Measurements from ENCODE around the gene VPS39.
A peak's percentile ranks its signal among the peaks of the same experiment; 100 is the strongest.

VPS39 gene

DNA sequence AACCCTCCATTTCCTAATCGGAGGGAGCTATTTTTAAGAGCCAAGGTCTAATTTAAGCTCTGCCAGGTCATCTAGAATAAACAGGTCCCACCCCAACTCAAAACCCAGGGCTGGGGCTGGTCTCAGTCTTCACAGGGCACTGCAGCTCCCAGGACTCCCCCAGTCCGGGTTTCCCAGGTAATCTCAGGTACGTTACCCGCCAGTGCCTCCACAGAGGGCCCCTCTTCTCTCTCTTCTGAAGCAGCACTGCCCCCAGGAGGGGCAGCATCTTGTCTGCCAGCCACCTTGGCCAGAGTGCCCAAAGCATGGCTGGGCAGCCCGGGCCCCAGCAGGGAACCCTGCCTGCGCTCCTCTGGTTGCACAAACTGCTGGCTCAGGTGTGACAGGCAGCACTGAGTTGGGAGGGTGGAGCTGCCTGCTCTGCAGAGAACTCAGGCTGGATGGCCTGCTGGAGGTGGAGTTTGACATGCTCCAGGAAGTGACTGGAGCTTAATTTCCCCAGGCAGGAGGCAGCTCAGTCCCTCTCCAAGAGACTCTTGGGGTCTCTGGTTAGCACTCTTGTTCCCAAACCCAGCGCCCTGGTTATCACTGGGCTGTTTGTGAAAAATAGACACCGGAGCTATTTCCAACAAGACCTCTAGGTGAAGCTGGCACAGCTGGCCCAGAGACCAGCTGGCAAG, 51.7 kb downstream of the VPS39 start, which contains the start of gene PLA2G4F:
TSS of gene PLA2G4F (minus strand) at position 394 of the 680 bp plus-strand sequence. CDS start at position 307, 87 bp downstream.
- TF ChIP-seq, protein P1, sequence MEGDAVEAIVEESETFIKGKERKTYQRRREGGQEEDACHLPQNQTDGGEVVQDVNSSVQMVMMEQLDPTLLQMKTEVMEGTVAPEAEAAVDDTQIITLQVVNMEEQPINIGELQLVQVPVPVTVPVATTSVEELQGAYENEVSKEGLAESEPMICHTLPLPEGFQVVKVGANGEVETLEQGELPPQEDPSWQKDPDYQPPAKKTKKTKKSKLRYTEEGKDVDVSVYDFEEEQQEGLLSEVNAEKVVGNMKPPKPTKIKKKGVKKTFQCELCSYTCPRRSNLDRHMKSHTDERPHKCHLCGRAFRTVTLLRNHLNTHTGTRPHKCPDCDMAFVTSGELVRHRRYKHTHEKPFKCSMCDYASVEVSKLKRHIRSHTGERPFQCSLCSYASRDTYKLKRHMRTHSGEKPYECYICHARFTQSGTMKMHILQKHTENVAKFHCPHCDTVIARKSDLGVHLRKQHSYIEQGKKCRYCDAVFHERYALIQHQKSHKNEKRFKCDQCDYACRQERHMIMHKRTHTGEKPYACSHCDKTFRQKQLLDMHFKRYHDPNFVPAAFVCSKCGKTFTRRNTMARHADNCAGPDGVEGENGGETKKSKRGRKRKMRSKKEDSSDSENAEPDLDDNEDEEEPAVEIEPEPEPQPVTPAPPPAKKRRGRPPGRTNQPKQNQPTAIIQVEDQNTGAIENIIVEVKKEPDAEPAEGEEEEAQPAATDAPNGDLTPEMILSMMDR (IDR thresholded peaks at IDR 0.05; ENCODE audit: insufficient read depth, low read depth, low read length, missing control alignments): peak; percentile 23
- peak within 1 kb of the TSS; percentile 53 for H3K4me3 ChIP-seq (ENCODE audit: low read length)
- DNase-seq (ENCODE audit: low read depth): peak; percentile 80

GRCh38 chr15:42155546-42156242, 52.4 kb downstream of the VPS39 start:
- DNase-seq (ENCODE audit: low read depth): peak; percentile 57
- TF ChIP-seq, protein P1 (IDR thresholded peaks at IDR 0.05; ENCODE audit: insufficient read depth, low read depth, low read length, missing control alignments): no peak
- peak overlapping the region; percentile 53 for H3K4me3 ChIP-seq (ENCODE audit: low read length)

DNA sequence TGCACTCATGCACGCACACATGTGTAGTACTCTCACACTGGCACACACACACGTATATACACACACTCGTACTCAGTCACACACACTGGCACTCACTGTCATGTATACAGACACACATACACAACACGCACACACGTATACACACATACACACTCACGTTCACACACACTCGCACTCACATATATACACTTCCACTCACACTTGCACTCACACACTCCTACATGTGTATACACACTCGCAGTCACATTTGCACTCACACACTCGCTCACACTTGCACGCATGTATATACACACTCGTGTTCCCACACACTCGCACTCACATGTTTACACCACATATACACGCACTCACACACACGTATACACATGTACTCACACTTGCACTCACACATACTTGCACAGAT, 53.1 kb downstream of the VPS39 start:
- TF ChIP-seq, protein P1 (IDR thresholded peaks at IDR 0.05; ENCODE audit: insufficient read depth, low read depth, low read length, missing control alignments): no peak
- DNase-seq (ENCODE audit: low read depth): no peak
- H3K4me3 ChIP-seq (ENCODE audit: low read length): peak overlapping the region; percentile 53

DNA sequence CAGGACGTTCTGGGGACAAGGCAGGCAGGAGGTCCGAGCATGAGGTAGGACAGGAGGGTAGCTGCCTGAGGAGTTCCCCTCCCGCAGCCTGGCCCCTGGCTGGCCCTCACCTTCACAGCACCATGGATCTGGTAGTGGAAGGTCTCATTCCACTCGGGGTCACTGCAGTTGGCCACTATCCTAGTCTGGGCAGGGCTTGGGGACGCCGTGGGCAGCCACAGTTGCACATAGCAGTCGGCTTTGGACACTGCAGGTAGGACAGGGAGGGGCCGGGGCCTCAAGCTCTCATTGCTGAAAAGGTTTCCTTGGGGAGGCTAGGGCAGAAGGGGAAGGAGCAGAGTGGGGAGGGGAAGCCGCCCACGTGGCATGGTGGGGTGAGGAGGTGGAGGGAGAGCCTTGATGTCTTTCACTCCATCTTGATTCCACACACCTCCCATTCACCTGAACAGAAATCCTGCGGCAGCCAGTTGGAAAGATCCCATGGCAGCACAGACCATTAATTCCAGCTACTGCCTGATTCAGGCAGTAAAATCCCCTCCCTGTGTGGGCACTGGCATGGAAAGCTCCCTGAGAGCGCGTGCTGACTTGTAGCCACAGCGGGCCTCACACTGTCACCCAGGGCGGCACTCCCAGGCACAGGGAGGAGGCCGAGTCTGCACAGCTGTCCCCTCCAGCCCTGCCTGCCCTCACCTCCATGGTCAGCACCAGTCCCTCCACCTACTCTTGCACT, 53.7 kb downstream of the VPS39 start:
- peak; percentile 54 for DNase-seq (ENCODE audit: low read depth)
- TF ChIP-seq, protein P1 (IDR thresholded peaks at IDR 0.05; ENCODE audit: insufficient read depth, low read depth, low read length, missing control alignments): no peak
- H3K4me3 ChIP-seq (ENCODE audit: low read length): no peak overlapping the region

- TF ChIP-seq, protein P1 (IDR thresholded peaks at IDR 0.05; ENCODE audit: insufficient read depth, low read depth, low read length, missing control alignments): no peak
- no peak for DNase-seq (ENCODE audit: low read depth)
- no peak overlapping the region for H3K4me3 ChIP-seq (ENCODE audit: low read length)
These were observed 54.3 kb downstream of the VPS39 start for GRCh38 chr15:42153874-42154211.

GRCh38 chr15:42152921-42153698, 55.0 kb downstream of the VPS39 start:
- H3K4me3 ChIP-seq (ENCODE audit: low read length): no peak overlapping the region
- TF ChIP-seq, protein P1 (IDR thresholded peaks at IDR 0.05; ENCODE audit: insufficient read depth, low read depth, low read length, missing control alignments): no peak
- DNase-seq (ENCODE audit: low read depth): no peak
